Measurements from ENCODE around the gene ZFP64.
"Not testable (repeated sequence)": the region's sequence is repeated elsewhere in the genome, so short reads cannot be mapped to it uniquely, and the experiment has no call there.

ZFP64 gene

DNA sequence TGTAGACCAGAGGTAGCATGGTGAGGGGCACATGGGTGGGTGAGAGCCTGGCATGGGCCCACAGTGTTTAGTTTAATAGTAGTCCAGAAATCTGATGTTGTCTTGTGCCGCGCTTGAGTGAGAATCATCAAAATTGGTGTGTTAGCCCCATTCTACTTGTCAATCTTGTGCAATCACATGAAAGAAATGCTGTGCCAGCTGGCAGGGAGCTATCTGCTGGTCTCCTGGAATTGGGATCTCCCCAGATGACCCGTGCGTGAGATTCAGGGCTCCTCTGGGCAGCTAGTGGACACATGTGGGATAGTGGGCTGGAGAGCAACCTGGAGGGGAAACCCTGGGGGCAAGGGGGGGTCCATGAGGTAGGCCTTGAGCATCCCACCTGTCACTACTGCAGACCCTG, 43.5 kb upstream of the ZFP64 start:
- TF ChIP-seq EZH2phosphoT487 (IDR thresholded peaks at IDR 0.05; ENCODE audit: low read depth) = no peak
- TF ChIP-seq, protein P1, sequence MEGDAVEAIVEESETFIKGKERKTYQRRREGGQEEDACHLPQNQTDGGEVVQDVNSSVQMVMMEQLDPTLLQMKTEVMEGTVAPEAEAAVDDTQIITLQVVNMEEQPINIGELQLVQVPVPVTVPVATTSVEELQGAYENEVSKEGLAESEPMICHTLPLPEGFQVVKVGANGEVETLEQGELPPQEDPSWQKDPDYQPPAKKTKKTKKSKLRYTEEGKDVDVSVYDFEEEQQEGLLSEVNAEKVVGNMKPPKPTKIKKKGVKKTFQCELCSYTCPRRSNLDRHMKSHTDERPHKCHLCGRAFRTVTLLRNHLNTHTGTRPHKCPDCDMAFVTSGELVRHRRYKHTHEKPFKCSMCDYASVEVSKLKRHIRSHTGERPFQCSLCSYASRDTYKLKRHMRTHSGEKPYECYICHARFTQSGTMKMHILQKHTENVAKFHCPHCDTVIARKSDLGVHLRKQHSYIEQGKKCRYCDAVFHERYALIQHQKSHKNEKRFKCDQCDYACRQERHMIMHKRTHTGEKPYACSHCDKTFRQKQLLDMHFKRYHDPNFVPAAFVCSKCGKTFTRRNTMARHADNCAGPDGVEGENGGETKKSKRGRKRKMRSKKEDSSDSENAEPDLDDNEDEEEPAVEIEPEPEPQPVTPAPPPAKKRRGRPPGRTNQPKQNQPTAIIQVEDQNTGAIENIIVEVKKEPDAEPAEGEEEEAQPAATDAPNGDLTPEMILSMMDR (IDR thresholded peaks at IDR 0.05; ENCODE audit: low read depth, low read length) = no peak
- H3K9ac ChIP-seq (ENCODE audit: low read length) = no peak overlapping the region
- no peak overlapping the region for H3K4me3 ChIP-seq (ENCODE audit: low read length)
- no peak overlapping the region for H3K4me2 ChIP-seq (ENCODE audit: low read length)
- no peak overlapping the region for H2AFZ ChIP-seq (ENCODE audit: low read depth, low read length)
- peaks cover 13% of the 10 kb centered on the region for H3K27me3 ChIP-seq (ENCODE audit: low read depth, low read length)
- no peaks in the 10 kb centered on the region for H4K20me1 ChIP-seq (ENCODE audit: insufficient read depth, low read length)
- H3K79me2 ChIP-seq (ENCODE audit: low read length) = no peaks in the 10 kb centered on the region
- no peaks in the 10 kb centered on the region for H3K9me3 ChIP-seq (ENCODE audit: insufficient read depth, low read length)
- no peaks in the 10 kb centered on the region for H3K4me1 ChIP-seq (ENCODE audit: low read length)
- H3K36me3 ChIP-seq (replicated peaks; ENCODE audit: low read depth, low read length) = no peaks in the 10 kb centered on the region
- H3K27ac ChIP-seq (ENCODE audit: low read length) = no peak overlapping the region

DNA sequence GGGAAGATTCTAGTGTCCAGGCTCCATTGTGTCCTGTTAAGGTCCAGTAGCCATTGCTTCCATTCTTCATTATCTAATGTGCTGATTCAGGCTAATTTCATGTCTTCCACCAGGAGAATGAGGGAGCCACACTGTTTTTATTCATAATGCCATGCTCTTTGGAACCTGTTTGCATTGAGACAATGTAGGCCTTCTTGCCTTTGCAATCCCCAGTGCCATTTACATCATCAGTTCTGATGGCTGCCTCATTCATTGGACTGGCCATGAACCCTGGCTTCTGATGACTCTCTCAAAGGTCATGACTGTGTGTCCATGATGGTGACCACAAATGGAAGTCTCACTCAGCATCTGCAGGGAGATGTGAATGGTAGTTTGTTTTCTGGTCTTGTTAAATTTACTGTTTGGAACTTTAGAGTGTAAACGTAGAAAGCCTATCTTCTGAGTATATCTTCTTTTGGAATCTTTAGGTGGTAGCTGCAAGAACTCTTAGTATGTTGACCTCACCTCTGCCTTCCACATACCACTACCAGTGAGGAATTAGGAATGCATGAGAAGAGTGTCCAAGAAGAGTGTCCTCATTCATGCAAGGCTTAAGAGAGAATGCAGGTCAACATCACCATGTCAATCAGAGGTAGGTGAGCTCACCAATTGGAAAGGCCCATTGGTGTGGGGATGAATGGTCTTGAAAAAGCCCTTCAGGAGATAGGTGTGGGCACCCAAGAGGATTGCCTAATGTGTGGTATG, 42.9 kb upstream of the ZFP64 start:
- H3K4me1 ChIP-seq (ENCODE audit: low read length) = no peaks in the 10 kb centered on the region
- H4K20me1 ChIP-seq (ENCODE audit: insufficient read depth, low read length) = no peaks in the 10 kb centered on the region

DNA sequence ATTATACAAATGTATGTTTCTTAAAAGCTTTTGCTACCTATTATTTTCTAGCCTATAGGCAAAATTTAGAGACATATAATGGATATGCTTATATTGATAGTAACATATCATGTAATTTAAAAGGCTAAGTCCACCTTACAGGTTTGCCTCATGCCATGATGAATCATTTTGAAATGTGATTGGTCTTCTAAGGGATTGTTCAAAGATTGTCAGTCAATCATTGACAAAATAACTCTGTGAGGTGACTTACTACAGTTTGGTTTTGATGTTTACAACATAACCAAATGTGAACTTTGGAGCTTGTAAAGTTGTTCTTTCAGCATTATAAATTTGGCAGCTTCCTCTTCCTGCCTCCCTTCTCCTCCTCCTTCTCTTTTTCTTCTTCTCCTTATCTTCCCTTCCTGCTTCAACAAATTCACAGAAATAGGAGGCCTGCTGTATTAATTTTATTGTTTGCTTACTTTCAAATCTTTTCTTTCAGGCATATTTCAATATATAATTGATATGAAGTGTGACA, 39.7 kb upstream of the ZFP64 start:
- no peaks in the 10 kb centered on the region for H3K4me1 ChIP-seq (ENCODE audit: low read length)
- no peaks in the 10 kb centered on the region for H3K36me3 ChIP-seq (replicated peaks; ENCODE audit: low read depth, low read length)
- peaks cover 8% of the 10 kb centered on the region for H3K27me3 ChIP-seq (ENCODE audit: low read depth, low read length)
- TF ChIP-seq EZH2phosphoT487 (IDR thresholded peaks at IDR 0.05; ENCODE audit: low read depth) = no peak
- TF ChIP-seq, protein P1 (IDR thresholded peaks at IDR 0.05; ENCODE audit: low read depth, low read length) = no peak
- H4K20me1 ChIP-seq (ENCODE audit: insufficient read depth, low read length) = no peaks in the 10 kb centered on the region
- H3K9ac ChIP-seq (ENCODE audit: low read length) = no peak overlapping the region
- H3K9me3 ChIP-seq (ENCODE audit: insufficient read depth, low read length) = no peaks in the 10 kb centered on the region
- no peak overlapping the region for H3K4me3 ChIP-seq (ENCODE audit: low read length)
- H3K27ac ChIP-seq (ENCODE audit: low read length) = no peak overlapping the region
- H3K79me2 ChIP-seq (ENCODE audit: low read length) = no peaks in the 10 kb centered on the region
- no peak overlapping the region for H2AFZ ChIP-seq (ENCODE audit: low read depth, low read length)
- H3K4me2 ChIP-seq (ENCODE audit: low read length) = no peak overlapping the region

More for the DNA sequence above, 42.9 kb upstream of the ZFP64 start:
- TF ChIP-seq, protein P1 (IDR thresholded peaks at IDR 0.05; ENCODE audit: low read depth, low read length) = no peak
- TF ChIP-seq EZH2phosphoT487 (IDR thresholded peaks at IDR 0.05; ENCODE audit: low read depth) = no peak
- Histone ChIP-seq H3K9ac (ENCODE audit: low read length) (no peak overlapping the region), H3K36me3 (replicated peaks; ENCODE audit: low read depth, low read length) (no peaks in the 10 kb centered on the region), H2AFZ (ENCODE audit: low read depth, low read length) (no peak overlapping the region), H3K27me3 (ENCODE audit: low read depth, low read length) (peaks cover 10% of the 10 kb centered on the region), H3K4me2 (ENCODE audit: low read length) (no peak overlapping the region), H3K79me2 (ENCODE audit: low read length) (no peaks in the 10 kb centered on the region), H3K4me3 (ENCODE audit: low read length) (no peak overlapping the region), H3K27ac (ENCODE audit: low read length) (no peak overlapping the region), H3K9me3 (ENCODE audit: insufficient read depth, low read length) (no peaks in the 10 kb centered on the region)

DNA sequence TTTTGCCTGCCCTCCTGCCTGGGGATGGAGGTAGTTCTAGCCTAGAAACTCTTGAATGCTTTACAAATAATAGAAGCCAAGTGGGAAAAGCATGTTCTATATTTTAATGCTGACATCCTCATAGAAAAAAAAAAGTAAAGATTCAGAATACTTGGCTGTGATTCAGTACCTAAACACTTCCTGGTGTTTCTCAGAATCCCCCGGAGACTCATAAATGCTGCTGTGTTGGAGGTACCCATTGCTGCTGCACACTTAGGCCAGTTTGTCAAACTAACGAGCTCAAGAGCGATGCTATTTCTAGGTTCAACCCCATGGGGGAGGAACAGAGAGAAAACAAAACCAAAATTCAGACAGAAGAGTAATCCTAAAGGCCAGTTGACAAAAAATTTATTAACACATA, 38.8 kb upstream of the ZFP64 start:
- no peaks in the 10 kb centered on the region for H3K79me2 ChIP-seq (ENCODE audit: low read length)
- H3K27me3 ChIP-seq (ENCODE audit: low read depth, low read length) = peaks cover 13% of the 10 kb centered on the region
- H3K9me3 ChIP-seq (ENCODE audit: insufficient read depth, low read length) = no peaks in the 10 kb centered on the region
- no peaks in the 10 kb centered on the region for H3K36me3 ChIP-seq (replicated peaks; ENCODE audit: low read depth, low read length)
- no peak overlapping the region for H3K4me3 ChIP-seq (ENCODE audit: low read length)
- H3K4me1 ChIP-seq (ENCODE audit: low read length) = no peaks in the 10 kb centered on the region
- H3K27ac ChIP-seq (ENCODE audit: low read length) = no peak overlapping the region
- no peak overlapping the region for H3K9ac ChIP-seq (ENCODE audit: low read length)
- H2AFZ ChIP-seq (ENCODE audit: low read depth, low read length) = no peak overlapping the region
- TF ChIP-seq EZH2phosphoT487 (IDR thresholded peaks at IDR 0.05; ENCODE audit: low read depth) = no peak
- TF ChIP-seq, protein P1 (IDR thresholded peaks at IDR 0.05; ENCODE audit: low read depth, low read length) = no peak
- H4K20me1 ChIP-seq (ENCODE audit: insufficient read depth, low read length) = no peaks in the 10 kb centered on the region
- no peak overlapping the region for H3K4me2 ChIP-seq (ENCODE audit: low read length)

DNA sequence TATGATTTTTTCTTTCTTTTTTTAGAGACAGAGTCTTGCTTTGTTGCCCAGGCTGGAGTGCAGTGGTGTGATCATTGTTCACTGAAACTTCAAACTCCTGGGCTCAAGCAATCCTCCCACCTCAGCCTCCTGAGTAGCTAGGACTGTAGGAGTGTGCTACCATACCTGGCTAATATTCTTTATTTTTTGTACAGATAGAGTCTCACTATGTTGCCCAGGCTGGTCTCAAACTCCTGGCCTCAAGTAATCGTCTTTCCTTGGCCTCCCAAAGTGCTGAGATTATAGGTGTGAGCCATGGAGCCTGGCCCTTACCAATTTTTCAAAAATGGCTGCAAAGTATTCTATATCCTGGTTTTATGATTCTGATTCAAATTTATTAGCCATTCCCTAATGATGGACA, 37.8 kb upstream of the ZFP64 start:
- not testable (repeated sequence) for H3K36me3 ChIP-seq (replicated peaks; ENCODE audit: low read depth, low read length); H2AFZ ChIP-seq (ENCODE audit: low read depth, low read length); H3K79me2 ChIP-seq (ENCODE audit: low read length); H3K4me3 ChIP-seq (ENCODE audit: low read length); H4K20me1 ChIP-seq (ENCODE audit: insufficient read depth, low read length); H3K27ac ChIP-seq (ENCODE audit: low read length); H3K9me3 ChIP-seq (ENCODE audit: insufficient read depth, low read length); H3K9ac ChIP-seq (ENCODE audit: low read length); H3K4me2 ChIP-seq (ENCODE audit: low read length); H3K4me1 ChIP-seq (ENCODE audit: low read length)
- peaks cover 17% of the 10 kb centered on the region for H3K27me3 ChIP-seq (ENCODE audit: low read depth, low read length)
